HG03060 (cell line): ENCODE data around the gene MCF2L.

Experiments
- ATAC-seq: cut with Tn5 transposase; IDR thresholded peaks from one replicate; pipeline ENCODE4 v1.9.1; 2021; ENCODE audit warnings: low read depth, moderate number of reproducible peaks; ENCODE audit not compliant: unreplicated experiment

MCF2L gene

GRCh38 chr13:113009743-113010509, 40.9 kb downstream of the MCF2L start:
- ATAC-seq: no peak

DNA sequence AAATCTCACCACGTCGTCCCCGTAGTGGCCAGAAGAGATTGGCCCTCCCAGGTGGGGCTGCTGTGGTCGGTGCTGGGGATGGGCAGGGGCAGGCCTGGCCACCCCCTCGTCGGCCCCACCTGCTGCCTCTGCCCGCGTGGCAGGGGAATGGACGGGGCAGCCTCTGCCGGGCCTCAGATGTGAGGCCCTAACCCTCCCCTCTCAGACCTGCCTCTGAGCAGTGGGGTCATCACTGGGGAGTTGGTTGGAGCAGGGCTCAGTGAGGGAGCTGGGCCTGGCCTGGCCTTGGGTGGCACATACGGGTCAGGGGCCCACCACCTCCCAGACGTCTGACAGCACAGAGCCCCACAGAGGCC, 41.5 kb downstream of the MCF2L start:
- ATAC-seq: no peak

GRCh38 chr13:113013303-113013702, 44.3 kb downstream of the MCF2L start:
- no peak for ATAC-seq

- no peak for ATAC-seq
Observed at GRCh38 chr13:113013878-113014751, 45.1 kb downstream of the MCF2L start.

- ATAC-seq: no peak
Observed at GRCh38 chr13:113014752-113015745, 46.0 kb downstream of the MCF2L start.

DNA sequence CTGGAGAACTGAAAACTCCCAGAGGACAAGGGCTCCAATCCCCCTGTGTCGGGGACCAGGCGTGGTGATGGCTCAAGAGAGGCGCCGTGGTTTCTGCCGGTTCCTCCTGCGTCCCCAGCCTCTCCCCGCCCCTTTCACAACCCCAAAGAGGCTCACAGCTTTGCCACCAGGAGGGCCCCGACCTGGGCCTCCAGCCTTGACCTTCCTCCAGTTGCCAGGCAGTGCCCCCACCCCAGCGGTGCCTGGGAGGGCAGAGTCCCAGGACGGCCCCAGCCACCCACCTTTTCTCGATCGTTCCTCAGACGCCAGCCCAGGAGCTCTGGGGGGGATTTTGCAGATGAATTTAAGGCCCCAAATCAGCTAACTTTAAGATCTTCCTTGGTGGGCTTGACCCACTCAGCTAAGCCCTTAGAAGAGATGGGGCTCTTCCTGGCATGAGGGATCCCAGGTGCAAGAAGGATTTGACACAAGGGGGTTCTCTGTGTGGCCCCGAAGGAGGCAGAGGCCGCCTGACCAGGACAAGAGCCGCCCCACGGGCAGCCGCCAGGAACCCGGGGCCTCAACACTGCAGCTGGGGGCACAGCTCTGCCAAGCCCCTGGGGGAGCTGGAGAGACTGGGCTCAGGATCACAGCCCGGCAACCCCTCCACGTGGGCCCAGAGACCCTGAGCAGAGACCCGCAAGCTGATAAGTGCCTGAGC, 47.0 kb downstream of the MCF2L start:
- ATAC-seq: no peak

- ATAC-seq: no peak
Observed at GRCh38 chr13:113016526-113017295, 47.7 kb downstream of the MCF2L start.

DNA sequence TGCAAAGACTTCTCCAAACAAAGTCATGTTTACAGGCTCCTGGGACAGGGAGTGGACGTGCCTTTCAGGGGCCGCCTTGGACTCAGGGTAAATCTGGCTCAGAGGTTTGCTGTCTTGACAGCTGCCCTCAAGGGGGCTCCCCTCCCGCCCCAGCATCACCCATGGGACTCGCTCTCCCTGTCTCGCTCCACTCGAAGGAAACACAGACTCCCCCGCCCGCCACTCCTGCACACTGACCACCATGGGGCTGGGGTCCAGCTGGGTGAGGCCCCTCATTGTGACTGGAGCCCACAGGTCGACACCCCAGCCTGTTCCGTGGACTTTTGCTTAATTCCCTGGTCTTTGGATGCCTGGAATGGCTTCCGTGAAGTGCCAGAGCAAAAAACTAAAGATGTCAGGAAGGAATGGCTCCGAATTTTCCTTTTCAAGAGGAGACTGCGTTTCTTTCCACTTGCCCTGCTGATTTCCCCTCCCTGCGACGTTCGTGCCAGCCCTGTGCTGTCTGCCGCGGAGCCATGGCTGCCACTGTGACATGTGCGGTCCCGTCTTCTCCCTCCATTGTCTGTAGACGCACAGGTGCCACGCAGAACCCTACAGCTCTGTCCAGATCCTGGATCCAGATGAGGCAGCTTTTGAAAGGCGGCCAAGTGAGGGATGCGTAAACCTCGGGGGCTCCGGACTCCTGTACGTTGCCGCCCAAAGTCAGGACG, 48.6 kb downstream of the MCF2L start:
- ATAC-seq: no peak

- ATAC-seq: no peak
Observed at GRCh38 chr13:113018676-113019465, 49.9 kb downstream of the MCF2L start.

GRCh38 chr13:113020323-113021080, 51.5 kb downstream of the MCF2L start:
- ATAC-seq: no peak

DNA sequence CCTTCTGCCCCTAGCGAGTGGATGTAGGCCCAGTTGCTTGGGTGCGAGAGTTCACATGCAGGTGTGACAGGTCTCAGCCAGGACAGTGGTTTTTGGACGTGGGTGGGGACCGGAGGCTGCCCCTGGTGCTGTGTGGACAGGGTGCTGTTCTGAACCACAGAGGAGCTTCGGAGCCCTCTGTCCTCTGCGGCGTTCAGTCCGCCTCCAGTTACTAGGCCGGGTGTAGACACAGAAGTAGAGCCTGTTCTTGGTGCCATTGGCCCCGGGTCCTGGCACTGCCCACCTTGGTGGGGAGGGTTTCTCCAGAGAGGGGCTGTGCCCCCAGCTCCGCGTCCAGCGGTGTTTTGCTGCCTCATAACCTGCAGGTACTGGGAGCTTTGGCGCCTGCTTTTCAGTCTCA, 52.4 kb downstream of the MCF2L start:
- no peak for ATAC-seq

DNA sequence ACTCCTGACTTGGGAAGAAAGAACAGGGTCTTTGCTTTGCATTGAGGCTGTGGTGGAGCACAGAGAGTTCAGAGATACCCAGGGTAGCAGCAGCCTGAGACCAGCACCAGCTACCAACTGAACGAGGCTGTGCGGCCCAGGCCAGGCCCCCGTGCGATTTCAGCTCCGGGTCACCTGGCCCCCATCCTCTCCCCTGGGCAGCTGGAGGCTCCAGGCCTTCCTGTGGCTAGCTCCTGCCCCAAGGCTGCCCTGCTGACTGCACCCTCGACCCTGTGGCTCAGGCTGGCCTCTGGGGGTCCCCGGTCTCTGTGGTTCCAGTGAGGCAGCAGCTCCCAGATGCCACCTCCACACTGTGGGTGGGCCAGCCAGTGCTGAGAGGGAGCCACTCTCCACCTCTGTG, 52.8 kb downstream of the MCF2L start:
- no peak for ATAC-seq

DNA sequence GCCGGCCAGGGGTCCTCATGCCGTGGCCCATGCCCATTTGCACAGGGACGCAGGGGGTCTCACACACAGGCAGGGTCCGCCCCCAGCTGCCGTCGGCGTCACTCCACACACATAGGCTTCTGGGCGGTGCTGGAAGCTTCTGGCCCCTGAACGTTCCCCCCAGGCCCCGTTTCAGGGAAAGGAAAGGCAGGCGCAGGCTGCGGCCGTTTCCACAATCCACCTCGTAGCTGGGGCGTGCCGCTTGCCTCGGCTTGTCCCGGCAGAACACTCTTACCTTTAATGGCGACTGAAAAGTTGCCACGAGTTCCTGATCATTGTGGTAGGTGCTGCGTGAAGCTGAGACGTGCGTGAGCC, 53.4 kb downstream of the MCF2L start:
- ATAC-seq: no peak

- ATAC-seq: no peak
Observed at GRCh38 chr13:113022745-113023574, 53.9 kb downstream of the MCF2L start.

DNA sequence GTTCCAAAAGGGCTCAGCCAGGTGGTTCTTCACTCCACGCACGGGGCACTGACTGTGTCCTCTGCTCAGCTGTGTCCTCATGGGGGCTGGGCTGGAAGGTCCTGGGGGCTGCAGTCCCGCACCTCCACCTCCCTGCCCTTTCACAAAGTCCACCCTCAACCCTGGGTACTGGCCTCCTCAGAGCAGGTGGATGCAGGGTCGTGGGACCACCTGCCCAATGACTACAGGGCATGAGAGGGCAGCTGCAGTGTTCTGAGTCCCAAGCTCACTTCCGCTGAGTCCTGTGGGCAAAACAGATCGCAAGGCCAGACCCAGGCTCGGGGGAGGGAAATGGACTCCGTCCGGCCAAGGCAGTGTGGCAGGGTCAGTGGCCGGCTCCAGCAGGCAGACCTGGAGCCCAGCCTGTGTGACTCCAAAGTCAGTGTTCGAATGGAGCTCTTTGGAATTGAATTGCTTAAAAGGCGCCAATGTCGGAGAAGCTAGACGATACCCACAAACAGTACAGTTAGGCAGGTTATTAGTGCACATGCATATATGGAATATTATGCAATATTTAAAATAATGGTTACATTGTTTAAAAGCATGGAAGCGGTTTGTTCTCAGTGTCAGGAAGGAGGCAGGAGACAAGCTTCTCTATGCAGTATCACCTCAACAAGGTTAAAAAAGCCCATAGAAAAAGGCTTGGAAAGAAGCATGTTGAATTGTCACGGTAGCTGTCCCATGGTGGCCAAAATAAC, 54.8 kb downstream of the MCF2L start:
- ATAC-seq: no peak

- ATAC-seq: no peak
Observed at GRCh38 chr13:113024466-113024865, 55.5 kb downstream of the MCF2L start.
